Measurements from ENCODE around the gene TOM1L2. TPM values are rescaled to one million over a fixed set of nuclear protein-coding genes. Genes with fewer than 3 reads are reported as not detected.

The TOM1L2 gene
- total RNA-seq, 3 donors from 2014 or later = 67.8 to 101 (median 87.7) TPM

DNA sequence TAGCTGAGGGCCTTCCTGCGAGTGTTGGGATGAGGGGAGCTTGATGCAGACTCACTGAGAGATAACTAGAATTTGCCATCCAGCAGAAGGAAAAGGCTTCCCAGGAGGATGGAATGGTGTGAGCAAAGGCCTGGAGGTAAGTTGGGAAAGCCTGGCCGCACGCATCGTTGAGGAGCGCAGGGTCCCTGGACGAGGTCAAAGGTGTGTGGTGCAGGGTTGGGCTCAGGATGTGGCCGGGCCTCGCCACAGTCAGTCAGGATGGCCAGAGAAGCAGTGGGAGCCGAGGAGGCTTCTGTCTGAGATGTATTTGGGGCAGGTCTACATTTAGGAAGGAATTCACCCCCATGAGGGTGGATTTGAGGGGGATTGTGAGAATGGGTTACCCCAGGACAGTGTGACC, 16.9 kb upstream of the TOM1L2 start:
- intact Hi-C loops (cut with DNase I, micrococcal nuclease) = loop anchor here in 1 of 2 donors (10.0 kb wide), 1 partner anchor 46 kb away; the partner anchor contains the start of genes ATPAF2 and GID4
- no peak overlapping the region for H3K4me3 ChIP-seq
- no peak for TF ChIP-seq CTCF (IDR thresholded peaks at IDR 0.05)

DNA sequence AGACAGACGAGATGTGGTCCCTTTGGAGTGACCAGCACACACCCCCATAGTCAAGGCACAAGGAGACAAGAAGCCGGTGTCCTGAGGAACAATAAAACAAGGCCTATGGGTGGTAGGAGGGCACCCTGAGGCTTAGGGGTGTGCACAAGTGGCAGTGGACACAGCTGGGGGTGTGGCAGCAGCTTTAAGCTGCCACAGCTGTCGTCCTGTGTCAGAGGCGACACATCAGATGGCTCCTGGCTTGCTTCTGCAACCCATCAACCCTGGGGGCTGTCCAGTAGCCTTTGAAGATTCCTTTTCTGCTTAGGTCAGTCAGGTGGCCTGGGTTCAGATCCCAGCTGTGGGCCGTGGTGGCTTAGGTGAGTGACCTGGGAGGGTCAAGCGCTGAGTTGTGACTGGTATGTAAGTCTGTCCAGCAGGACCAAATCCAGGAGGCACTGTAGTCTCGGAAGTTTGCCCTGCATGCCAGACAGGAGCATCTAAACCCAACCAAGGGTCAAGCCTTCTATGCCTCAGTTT, 16.3 kb upstream of the TOM1L2 start:
- ATAC-seq (no peak), DNase-seq (no peak)
- H3K4me3 ChIP-seq = no peak overlapping the region
- no peaks in the 10 kb centered on the region for H3K4me1 ChIP-seq (ENCODE audit: low read depth)
- no peaks in the 10 kb centered on the region for H3K36me3 ChIP-seq (ENCODE audit: low read depth)
- no peaks in the 10 kb centered on the region for H3K9me3 ChIP-seq
- intact Hi-C loops (cut with DNase I, micrococcal nuclease) = loop anchor here in 1 of 2 donors (10.0 kb wide), 1 partner anchor 46 kb away; the partner anchor contains the start of genes ATPAF2 and GID4
- no peak for TF ChIP-seq CTCF (IDR thresholded peaks at IDR 0.05)

More for the DNA sequence above, 16.9 kb upstream of the TOM1L2 start:
- H3K4me1 ChIP-seq (ENCODE audit: low read depth) = no peaks in the 10 kb centered on the region
- no peak for DNase-seq
- no peaks in the 10 kb centered on the region for H3K36me3 ChIP-seq (ENCODE audit: low read depth)
- no peak for ATAC-seq
- H3K9me3 ChIP-seq = no peaks in the 10 kb centered on the region

DNA sequence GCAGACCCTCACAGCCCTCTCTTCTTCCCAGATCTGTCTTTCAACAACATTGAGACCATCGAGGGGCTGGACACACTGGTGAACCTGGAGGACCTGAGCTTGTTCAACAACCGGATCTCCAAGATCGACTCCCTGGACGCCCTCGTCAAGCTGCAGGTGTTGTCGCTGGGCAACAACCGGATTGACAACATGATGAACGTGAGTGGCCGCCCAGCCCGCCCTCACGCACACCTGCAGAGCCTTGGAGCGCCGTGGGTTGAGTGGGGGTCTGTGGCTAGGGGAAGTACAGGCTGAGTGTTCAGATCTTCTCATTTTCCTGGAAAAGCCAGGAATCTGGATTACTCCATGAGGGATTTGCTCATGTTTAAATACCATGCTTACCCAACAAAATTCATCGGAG, 15.7 kb upstream of the TOM1L2 start:
- DNase-seq (no peak), ATAC-seq (peak; percentile 38)
- no peak for TF ChIP-seq CTCF (IDR thresholded peaks at IDR 0.05)
- no peaks in the 10 kb centered on the region for H3K4me1 ChIP-seq (ENCODE audit: low read depth)
- H3K9me3 ChIP-seq = no peaks in the 10 kb centered on the region
- intact Hi-C loops (cut with DNase I, micrococcal nuclease) = loop anchor here in 1 of 2 donors (10.0 kb wide), 1 partner anchor 47 kb away; the partner anchor contains the start of genes ATPAF2 and GID4
- no peaks in the 10 kb centered on the region for H3K36me3 ChIP-seq (ENCODE audit: low read depth)
- H3K4me3 ChIP-seq = no peak overlapping the region

DNA sequence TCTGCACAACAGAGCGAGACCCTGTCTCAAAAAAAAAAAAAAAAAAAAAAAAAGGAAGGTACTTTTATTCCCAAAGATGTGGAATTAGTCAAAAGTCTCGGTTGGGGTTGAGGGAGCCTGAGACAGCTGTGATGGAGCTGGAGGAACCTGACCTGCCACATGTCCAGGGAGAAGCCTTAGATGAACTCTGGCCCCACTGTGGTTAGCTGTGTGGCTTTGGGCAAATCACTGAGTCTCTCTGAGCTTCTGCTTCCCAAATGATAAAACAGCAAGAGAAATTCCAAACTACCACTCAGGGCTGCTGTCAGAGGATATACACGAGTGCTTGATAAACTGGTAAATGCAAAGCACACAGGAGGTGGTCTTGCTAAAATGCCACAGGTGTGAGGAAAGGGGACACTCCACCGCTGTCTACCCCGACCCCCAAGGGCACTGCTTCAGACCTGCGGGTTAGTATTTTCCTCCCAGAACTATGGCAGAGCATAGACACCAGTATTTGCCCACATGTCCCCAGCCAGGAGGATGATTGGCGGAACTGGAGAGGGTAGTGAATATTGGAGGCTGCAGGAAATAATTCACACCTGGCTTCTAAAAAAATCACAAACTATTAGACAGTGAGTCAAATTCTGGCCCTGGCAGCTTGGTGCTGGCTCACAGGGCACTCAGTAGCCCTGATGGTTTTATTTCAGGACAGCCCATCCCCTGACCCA, 15.1 kb upstream of the TOM1L2 start:
- intact Hi-C loops (cut with DNase I, micrococcal nuclease) = loop anchor here in 1 of 2 donors (10.0 kb wide), 1 partner anchor 47 kb away; the partner anchor contains the start of genes ATPAF2 and GID4
- H3K36me3 ChIP-seq (ENCODE audit: low read depth) = no peaks in the 10 kb centered on the region
- no peak for TF ChIP-seq CTCF (IDR thresholded peaks at IDR 0.05)

DNA sequence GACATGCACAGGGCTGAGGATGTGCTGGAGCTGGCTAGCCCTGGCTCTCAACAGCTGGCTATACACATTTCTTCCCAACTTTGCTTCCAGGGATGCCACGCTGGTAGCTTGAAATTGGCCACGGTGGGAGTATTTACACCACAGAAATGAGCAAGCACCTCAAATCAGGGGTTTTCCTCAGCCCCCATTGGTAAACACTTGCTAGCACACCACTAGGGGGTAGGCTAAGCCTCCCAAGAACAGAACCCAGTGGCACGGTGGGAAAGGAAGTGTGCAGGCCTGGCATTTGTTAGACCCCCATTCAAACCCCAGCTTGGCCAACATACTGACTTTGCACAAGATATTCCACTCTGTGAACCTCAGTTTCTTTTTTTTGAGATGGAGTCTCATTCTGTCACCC, 13.4 kb upstream of the TOM1L2 start:
- intact Hi-C loops (cut with DNase I, micrococcal nuclease) = loop anchor here in 1 of 2 donors (10.0 kb wide), 1 partner anchor 49 kb away; the partner anchor contains the start of genes ATPAF2 and GID4
- TF ChIP-seq CTCF (IDR thresholded peaks at IDR 0.05) = no peak
- Histone ChIP-seq H3K36me3 (ENCODE audit: low read depth) (no peaks in the 10 kb centered on the region), H3K9me3 (no peaks in the 10 kb centered on the region), H3K4me3 (no peak overlapping the region), H3K4me1 (ENCODE audit: low read depth) (no peaks in the 10 kb centered on the region)
- DNase-seq = no peak
- no peak for ATAC-seq

More for the DNA sequence above, 15.1 kb upstream of the TOM1L2 start:
- H3K4me1 ChIP-seq (ENCODE audit: low read depth) = no peaks in the 10 kb centered on the region
- ATAC-seq (no peak), DNase-seq (no peak)
- H3K9me3 ChIP-seq = no peaks in the 10 kb centered on the region
- no peak overlapping the region for H3K4me3 ChIP-seq

All from mucosa of descending colon (tissue), 3 donors.